CD4-positive, alpha-beta T cell treated with Interferon alpha-2 for 1 hour (primary cell): ENCODE data around the gene SCCPDH.

ENCODE experiments used
- DNase-seq, 2 donors: peaks; one replicate each; pipeline ENCODE4 v3.0.0-alpha.2; 2020 to 2022

The SCCPDH gene

DNA sequence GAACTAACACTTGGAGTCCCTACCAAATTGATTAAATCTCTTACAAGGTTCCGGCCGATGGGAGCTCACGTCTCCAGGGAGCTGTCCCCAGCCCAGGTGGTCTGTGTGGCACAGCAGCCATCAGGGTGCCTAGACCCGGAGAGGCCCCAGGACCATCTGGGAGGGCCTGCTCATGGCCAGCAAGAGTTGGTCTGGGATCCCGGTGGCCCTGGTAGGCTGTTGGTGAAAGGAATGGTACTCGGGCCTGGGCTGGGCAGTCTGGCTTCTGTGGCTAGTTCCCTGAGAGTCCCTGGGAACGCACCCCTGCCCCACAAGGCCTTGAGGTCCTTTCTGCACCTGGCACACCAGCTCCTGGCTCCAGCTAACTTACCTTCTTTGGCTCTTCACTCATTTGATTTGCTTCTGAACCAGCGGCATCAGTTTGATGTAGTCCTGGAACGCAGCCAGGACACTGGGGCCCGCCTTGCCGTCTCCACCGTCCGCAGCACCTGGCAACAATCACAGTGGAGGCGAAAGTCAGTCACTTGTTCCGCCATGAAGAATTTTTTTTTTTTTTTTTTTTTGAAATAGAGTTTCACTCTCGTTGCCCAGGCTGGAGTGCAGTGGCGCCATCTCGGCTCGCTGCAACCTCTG, 62.5 kb downstream of the SCCPDH start:
- DNase-seq: no peak

DNA sequence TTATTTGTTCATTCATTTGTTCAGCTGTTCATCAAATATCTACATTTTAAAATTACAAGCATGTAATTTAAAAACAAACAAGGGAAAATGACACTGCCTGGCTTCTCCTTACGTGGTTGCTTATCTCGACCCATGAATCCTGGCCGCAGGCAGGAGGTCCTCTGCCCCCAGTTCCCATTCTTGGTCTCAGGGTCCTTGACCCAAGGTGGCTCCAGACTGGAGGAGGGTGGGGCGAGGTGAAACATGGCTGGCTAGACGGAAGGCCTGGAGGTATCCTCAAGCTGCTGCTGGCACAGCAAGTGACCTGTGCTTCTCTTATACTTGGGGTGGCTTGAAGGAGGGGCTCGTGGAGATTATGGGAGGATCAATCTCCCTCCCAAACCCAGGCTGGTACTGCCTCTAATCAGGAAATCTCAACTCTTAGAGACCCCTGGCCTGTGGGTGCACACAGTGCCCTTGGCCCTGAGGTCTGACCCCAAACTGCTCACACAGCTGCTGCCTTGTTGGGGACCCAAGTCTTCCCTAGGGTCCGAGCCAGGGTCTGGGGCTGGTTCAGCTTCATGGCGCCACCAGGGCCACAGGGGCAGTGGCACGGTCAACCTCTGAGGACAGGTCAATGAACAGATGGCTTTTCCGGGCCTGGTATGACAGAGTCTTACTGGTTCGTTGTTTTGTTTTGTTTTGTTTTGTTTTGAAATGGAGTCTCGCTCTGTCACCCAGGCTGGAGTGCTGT, 63.7 kb downstream of the SCCPDH start:
- no peak for DNase-seq

DNA sequence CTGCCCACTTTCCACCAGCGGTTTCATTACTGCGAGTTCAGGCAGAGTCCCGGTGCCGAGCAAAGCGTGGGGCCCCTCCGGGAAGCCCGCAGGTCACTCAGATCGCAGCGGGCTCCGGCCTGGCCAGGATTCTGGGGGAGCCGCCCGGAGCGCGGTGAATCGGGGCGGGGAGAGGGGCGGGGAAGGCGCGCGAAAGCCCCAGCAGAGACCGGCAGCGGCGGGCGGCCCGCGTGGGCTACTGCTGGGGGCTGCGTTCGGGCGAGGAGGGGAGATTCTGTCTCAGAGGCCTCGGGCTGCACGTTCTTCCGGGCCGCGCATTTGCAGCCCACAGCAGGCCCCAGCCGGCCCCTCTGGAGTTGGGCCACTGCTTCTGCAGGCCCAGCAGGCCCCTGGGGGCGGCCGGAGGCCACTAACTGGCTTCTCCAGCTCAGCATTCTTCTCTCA, 64.7 kb downstream of the SCCPDH start:
- no peak for DNase-seq

DNA sequence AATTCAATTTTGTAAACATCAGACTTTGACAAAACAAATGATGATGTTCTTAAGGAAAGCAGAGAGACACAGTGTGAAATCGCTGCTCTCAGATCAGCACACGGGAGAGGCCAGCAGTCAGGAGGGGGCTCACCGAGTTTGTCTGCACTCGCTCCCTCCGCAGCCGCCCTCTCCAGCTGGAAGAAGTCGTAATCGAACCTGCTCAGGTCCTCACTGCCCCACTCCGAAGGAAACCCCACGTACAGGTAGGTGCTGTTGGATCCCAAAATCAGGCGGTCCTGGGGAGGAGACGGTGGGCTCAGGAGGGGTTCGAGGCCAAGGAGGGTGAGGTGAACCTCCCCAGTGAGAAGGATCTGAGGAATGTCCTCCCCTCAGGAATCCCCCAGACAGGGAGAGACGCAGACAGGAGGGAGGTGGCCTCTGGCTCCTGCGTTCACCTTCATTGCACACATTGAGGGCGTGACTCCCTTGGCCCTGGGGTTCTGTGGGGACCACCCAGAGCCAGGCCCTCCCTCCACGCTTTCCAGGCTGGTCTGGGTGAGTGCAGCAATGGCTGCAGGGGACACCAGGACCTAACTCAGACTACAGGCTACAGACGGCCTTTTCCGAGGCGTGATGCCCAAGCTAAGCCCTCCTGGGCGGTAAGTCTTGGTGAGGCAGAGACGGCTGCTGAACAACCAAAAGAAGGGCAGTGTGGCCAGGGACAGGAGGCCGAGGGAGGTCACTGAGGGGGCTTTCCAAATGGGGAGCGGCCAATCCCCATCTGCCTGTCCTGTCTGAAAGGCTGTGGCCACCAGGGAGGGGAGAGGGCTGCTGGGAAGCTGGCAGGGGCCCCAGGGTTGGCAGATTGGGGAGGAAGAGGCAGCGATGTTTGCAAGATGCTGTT, 65.5 kb downstream of the SCCPDH start:
- no peak for DNase-seq

DNA sequence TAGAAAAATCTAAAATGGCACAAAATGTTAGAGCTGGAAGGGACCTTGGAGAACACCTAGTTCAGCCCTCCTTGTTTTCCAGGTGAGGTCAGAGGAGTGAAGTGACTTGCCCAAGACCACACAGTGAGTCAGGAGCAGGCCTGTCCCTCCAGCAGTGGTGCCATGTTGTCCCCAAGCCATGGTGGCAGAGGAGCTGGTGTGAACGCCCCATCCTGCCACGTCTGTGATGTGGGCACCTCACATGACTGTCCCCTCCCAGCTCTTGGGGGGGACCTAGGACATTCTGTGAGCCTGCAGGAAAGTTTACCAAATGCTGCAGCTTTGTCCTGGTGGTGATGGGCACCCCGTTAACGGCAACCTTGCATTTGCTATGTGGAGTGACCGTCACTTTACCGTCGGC, 66.2 kb downstream of the SCCPDH start:
- DNase-seq: no peak

DNA sequence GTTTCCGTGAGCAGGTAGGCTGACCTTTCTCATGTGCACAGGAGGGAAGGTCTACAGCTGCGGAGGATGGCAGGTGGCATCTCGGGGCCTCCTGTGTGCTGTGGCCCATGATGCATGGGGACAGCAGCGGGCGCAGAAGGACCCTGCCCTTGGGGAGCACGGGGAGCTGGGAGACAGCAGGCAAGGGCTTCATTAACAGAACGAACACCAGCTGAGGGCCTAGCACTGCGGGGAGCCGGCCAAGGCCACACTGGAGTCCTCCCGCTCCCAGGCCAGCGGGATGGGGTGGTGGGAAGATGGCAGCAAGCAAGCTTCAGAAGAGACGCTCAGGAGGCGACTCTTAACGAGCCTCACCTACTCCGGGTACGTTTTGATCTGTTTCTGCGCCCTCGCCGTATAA, 66.6 kb downstream of the SCCPDH start:
- DNase-seq: no peak

DNA sequence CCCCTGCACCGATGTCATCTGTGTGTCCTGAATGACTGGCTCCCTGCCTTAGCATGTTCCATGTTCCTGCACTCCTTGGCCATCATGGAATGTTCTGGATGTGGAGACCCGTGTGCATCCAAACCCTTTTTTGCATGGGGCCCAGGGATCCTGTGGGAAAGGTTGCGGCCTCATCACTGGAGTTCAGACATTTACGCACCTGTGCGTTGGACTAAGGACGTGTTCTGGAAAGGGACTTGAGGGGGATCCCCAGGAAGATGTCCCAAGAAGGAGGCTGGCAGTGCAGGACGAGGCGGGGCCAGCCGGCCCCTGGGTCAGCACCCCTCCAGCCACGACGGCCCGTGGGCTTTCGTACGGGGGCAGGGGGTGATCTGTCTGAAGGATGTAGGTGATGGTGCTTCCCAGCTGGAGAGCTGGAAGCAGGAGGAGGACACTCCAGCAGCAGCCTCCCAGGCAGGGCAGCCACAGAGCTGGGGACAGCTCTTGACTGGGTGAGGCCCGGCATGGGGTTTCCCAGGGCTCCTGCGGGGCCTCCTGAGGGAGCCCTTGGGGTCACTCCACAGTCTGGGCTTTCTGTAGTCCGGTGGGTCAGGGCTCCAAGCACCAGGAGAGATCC, 67.2 kb downstream of the SCCPDH start:
- DNase-seq: no peak

DNA sequence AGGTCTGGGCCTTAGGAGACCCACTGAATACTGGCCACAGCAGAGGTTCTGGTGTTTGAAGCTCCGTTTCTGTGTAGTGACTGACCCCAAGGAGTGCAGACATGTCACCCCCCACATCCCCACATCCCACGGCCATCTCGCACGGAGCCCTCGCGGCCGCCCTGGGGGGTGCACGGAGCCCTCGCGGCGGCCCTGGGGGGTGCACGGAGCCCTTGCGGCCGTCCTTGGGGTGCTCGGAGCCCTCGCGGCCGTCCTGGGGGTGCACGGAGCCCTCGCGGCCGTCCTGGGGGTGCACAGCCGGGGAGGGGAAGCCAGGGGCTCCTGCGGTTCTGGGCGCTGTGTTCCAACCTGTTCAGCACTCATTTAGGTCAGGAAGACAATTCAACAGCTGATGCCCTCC, 68.4 kb downstream of the SCCPDH start:
- DNase-seq: no peak

DNA sequence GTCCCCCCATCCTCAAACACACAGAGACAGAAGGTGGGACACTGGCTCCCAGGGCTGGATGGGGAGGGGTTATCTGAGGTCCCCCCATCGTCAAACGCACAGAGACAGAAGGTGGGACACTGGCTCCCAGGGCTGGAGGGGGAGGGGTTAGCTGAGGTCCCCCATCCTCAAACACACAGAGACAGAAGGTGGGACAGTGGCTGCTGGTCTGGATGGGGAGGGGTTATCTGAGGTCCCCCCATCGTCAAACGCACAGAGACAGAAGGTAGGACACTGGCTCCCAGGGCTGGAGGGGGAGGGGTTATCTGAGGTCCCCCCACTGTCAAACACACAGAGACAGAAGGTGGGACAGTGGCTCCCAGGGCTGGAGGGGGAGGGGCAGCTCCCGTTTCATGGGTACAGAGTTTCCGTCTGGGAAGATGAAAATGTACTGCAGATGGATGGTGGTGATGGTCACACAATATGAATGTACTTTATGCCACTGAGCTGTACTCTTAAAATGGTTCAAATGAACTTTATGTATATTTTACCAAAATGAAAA, 69.2 kb downstream of the SCCPDH start:
- no peak for DNase-seq

DNA sequence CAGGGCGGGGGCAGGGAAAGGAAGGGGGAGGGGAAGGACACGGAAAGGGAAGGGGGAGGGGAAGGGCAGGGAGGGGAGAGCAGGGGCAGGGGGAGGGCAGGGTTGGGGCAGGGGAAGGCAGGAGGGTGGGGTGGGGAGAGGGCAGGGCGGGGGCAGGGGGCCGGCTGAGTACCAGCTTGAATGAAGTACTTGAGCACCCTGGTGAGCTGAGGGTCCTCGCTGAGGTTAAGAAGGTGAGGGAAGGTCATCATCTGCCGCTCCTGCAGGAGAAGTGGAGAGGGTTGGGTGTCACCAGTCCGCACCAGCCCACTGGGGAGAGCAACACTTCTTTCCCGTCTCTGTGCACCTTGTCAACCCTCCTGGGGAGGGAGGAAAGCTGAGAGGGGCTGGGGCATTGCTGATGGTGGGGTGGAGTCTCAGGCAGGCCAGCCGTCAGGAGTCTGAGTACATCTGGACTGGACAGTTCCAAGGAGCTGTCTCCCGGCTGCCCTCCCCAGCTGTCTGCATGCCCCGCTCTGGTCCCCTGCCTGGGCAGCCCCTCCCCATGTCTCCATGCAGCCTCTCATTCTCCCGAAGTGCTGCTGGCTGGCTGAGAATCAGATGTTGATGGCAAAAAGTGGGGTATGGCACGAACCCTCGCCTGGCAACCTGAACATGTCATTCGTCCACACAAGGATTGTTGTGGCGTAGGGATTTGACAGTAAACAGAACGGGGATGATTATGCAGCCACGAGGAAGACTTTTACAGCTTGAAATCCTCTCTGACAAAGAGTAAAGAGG, 70.0 kb downstream of the SCCPDH start:
- no peak for DNase-seq

DNA sequence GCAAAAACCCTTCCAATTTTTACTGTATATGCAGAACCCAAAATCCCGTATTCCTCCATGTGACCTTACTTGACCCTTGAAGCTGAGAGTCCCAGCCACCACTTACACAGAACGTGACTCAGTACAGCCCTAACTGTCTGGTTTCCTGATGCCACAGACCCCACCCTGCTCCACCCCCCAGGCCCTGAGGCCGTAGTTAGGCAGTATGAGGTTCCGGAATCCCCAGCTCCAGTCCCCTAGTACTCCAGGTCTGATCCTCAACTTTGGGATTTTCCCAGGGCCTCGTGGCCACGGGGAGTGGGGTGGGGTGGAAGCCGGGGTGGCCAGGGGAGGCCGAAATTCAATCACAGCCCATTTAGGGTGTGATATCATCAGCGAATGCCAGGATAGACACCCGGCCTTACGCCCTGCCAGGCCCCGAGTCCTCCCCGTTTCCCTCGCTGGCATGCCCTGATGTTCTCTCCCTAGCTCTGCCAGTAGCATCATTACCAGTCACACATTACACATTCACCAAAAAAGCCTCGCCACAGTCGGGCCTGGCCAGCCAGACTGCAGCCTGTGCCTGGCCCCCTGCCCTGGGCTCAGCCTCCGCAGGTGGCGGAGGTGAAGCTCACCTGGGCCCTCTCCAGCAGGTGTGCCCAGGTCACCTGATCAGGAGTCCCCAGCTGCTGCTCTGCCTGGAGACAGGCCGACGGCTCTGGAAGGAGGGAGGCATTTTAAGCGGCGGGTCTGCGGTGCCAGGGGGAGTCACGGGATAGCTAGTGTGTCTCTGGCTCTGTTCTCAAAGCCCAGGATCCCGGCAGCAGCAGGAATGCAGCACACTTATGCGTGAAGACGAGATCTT, 70.8 kb downstream of the SCCPDH start:
- no peak for DNase-seq

DNA sequence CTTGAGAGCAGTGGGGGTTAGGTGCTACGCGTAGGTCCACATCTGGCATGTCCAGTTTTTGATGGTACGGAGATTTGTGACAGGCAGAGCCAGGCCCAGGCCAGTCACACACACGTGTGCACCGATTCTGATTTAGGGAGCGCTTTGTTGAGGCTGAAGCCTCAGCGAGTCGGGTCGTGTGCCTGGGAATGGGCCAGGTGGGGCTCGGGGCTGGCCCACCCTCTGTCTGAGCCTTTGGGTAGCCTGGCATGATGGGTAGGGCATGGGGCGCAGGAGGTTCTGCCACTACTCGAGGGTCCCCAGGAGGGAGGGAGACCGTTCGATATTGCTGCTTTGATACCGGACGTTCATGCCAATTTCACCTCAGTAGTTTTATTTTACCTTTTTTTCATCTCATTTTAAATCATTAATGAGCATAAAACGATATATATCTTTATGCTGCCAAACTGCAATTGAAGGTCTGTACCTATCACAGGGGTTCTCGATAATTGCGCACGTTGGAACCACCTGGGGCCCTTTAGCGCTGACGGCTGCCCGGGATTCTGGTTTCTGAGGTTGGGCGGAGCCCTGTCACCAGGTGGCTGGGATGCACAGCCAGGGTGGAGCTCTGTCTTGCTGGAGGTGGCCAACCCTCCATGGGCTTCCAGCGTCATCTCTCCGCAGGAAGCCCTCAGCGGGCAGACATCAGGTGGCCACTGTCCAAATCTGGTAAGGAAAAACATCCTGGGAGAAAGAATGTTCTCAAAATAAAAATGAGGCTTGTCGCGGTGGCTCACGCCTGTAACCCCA, 71.9 kb downstream of the SCCPDH start:
- DNase-seq: no peak

DNA sequence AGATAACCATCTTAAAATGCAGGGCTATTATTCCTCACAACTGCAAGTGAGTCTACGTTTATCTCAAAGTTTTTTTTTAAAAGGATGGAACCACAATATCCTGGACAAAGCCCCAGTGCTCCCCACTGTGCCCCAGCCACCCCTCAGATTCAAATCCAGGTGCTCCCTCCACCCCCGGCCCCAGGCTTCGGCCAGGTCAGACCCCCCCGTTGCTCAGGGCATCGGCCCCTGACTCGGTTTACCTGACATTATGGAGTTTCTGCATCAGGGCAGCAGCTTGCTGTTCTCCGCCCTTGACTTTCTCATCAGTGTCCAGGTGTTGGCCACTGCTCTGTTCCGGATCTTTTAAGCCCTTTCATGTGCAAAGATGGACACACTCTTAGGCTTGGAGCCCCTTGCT, 72.9 kb downstream of the SCCPDH start:
- no peak for DNase-seq

DNA sequence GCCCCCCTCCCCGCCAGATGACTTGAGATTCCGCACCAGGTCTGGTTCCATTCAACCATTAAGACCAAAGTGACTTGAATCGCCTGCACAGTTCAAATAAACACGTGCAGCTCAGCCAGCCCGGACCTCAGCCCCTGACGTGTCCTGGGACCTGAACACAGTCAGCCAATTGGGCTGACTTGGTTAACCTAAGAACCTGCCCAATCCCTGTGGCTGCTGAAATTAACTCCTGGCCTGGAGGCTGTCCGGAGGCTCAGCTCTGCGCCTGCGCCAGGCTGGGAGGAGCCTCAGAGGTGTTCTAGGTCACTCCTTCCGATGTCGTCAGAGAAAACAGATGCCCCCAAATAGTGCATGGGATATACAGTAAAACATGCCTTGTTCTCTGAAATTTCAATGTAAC, 73.4 kb downstream of the SCCPDH start:
- no peak for DNase-seq

DNA sequence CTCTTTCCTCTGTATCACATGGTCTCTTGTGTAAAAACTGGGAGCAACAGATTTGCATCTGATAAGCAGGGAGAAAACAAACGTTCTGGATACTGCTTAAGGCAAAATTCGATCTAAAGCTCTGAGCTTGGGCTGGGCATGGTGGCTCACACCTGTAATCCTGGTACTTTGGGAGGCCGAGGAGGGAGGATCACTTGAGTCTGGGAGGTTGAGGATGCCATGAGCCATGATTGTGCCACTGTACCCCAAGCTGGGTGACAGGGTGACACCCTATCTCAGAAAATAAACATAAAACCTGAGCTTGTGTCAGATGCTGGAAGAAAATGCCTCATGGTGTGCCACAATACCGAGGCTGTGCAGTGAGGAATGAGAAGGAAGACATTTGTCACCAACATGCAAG, 73.9 kb downstream of the SCCPDH start:
- DNase-seq: no peak

DNA sequence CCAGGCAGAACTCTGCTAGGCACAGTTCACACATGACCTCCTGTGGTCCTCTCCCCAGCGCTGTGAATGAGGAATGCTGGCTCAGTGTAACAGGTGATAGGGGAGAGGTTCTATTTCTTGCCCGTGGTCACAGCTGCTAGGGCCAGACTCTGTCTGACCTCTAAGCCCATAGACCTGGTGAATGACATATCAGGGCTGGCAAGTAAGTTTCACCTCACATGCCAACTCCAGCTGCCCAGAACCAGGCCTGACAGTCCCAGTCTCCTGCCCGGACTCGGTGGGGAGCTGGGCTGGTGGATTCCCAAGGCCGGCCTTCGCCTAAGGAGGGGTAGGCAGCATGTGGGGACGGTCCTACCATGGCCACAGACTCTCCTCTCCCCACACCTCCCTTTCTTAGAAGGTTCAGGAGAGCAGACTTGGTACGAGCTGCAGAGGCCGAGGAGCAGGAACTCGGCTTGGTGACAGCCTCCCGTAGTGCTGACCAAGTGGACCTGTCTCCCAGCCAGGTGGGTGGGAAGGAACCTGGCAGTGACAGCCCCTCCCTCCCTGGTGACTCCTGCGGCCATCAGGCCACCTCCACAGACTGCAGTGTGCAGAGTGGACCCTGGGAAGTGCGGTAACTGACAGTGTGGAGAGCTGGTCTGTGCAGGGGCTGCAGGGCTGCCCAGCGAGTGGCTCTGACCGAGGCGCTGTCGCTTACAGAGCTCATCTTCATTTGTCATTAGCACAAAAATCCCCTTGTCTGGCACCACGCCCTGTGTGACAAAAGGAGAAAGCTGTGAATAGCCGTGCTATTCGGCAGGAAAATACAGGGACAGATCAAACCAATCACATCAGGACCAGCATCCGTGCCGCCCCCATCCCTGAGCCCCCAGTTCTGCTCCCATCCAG, 74.6 kb downstream of the SCCPDH start:
- no peak for DNase-seq

DNA sequence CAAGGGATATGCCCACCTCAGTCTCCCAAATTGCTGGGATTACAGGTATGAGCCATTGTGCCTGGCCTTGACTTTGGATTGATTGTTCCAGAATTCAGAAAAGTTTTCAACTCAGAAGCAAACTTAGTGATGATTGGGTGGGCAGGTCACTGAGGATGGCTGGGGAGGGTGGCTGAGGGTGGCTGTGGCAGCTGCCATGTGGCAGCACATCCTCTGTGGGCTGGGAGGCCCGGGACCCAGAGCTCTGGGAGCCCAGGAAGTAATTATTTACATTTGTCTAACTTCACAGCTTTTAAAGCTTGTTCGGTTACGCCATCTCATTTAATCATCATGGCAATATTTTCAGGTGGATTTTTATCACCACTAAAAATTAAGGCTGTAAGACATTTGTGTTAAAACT, 76.1 kb downstream of the SCCPDH start:
- DNase-seq: no peak

DNA sequence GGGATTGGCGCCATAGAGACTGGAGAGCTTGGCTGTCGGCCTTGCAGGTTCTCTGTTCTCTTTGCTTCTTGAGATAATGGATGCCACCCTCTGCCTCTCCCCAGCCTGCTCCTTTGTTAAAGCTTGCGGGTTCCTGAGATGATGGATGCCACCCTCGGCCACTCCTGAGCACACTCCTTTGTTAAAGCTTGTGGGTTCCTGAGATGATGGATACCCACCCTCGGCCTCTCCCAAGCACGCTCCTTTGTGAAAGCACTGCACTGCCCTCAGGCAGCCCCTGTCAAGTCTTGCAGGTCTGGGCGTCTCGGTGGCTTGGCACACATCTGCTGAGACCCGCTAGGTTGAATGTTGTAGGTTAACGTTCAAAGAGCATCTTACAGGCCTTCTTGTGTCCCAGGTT, 76.5 kb downstream of the SCCPDH start:
- no peak for DNase-seq
